ENCODE data around the gene SCAI.

SCAI gene

DNA sequence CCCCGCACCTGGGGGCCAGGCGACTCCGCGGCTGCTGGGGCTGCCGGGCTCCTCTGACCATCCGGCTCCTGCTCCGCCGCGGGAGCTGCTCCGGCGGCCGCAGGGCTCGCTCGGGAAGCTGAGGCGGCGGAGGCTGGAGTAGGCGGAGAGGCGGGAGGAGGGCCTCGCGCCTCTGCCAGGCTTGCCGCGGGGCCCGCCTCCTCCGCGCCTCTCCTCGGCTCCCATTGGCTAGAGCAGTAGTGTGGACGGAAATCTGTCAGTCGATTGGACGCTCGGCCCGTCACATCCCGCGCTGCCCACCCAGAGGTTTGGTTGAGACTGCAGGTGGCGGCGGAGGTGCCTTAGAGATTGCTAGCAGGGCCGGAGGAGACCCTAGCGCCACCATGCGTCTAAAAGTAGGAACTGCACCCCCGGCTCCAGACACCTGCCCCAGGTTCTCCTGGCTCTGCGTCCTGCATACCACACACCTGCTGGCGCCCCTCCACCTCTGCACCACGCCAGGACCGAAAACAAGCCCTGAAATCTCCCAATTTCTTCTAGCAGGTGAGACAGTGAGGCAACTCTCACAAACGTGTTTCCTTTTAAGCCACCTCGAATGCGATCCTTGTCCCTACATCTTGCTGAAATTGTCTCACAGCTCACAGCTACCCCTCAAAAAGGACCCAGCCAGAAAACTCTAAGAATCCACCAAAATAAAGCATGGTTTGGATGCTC, at the start of gene SCAI:
Gene SCAI, minus strand, starts transcription at position 152 of the 714 bp plus-strand sequence. Its CDS starts 91 bp downstream, at position 61.
- Histone ChIP-seq H3K9me3 (ENCODE audit: control insufficient read depth, insufficient read depth, low read depth, low read length) (no peaks in the 10 kb centered on the region), H3K36me3 (ENCODE audit: control insufficient read depth in 2 of 2, insufficient read depth in 1 of 2, low read length in 2 of 2) (peaks cover 0 to 15% of the 10 kb centered on the region in 2 experiments; a peak in 2 of 3 replicates), H3K4me3 (ENCODE audit: low read depth, low read length) (peak within 1 kb of the TSS; percentile 45), H3K4me1 (ENCODE audit: control insufficient read depth, insufficient read depth, low read length) (no peaks in the 10 kb centered on the region), H3K27ac (ENCODE audit: extremely low read depth, low read depth, low read length) (no peak within 1 kb of the TSS)
- ChIA-PET CTCF (interaction anchor here (0.6 to 1.8 kb wide), 30 partner anchors 8 to 562 kb away, joined by 3 to 7 read pairs (median 4); partner anchors contain the start of genes HSPA5 and WDR38), POLR2A (interaction anchor here (0.5 to 1.8 kb wide), 14 partner anchors 18 to 751 kb away, joined by 3 to 12 read pairs (median 4); partner anchors contain the start of genes RABEPK and RPL35)
- TF ChIP-seq, protein P1, sequence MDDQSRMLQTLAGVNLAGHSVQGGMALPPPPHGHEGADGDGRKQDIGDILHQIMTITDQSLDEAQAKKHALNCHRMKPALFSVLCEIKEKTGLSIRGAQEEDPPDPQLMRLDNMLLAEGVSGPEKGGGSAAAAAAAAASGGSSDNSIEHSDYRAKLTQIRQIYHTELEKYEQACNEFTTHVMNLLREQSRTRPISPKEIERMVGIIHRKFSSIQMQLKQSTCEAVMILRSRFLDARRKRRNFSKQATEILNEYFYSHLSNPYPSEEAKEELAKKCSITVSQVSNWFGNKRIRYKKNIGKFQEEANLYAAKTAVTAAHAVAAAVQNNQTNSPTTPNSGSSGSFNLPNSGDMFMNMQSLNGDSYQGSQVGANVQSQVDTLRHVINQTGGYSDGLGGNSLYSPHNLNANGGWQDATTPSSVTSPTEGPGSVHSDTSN (CRISPR knock-in tag; IDR thresholded peaks at IDR 0.05) = peak; percentile 94; the same call in 1 of the 2 replicates
- TF ChIP-seq ZNF629 (tag by site-specific recombination; IDR thresholded peaks at IDR 0.05) (0 out of 2 replicates have a peak, but pooled peaks have one; percentile 51), TSHZ1 (tag by site-specific recombination; IDR thresholded peaks at IDR 0.05; ENCODE audit: borderline replicate concordance) (no peak), ZFHX2 (tag by site-specific recombination; conservative IDR thresholded peaks at IDR 0.05) (peak; percentile 91), ZNF654 (tag by site-specific recombination; IDR thresholded peaks at IDR 0.05; ENCODE audit: low read depth) (peak; percentile 75), ZEB2 (tag by site-specific recombination; IDR thresholded peaks at IDR 0.05) (peak; percentile 96), ZNF335 (tag by site-specific recombination; conservative IDR thresholded peaks at IDR 0.05) (peak; percentile 84), ZNF510 (tag by site-specific recombination; IDR thresholded peaks at IDR 0.05; ENCODE audit: insufficient replicate concordance) (no peak), HOXA7 (CRISPR knock-in tag; IDR thresholded peaks at IDR 0.05; ENCODE audit: borderline replicate concordance) (no peak), ZNF354C (tag by site-specific recombination; IDR thresholded peaks at IDR 0.05; ENCODE audit: borderline replicate concordance, low read depth) (no peak), ZNF350 (tag by site-specific recombination; IDR thresholded peaks at IDR 0.05) (no peak), ZNF701 (tag by site-specific recombination; IDR thresholded peaks at IDR 0.05) (no peak), ZBTB26 (tag by site-specific recombination; optimal IDR thresholded peaks at IDR 0.05) (peak; percentile 58), ZNF311 (tag by site-specific recombination; IDR thresholded peaks at IDR 0.05; ENCODE audit: borderline replicate concordance) (no peak), ZNF658 (tag by site-specific recombination; IDR thresholded peaks at IDR 0.05) (no peak), ZFP3 (tag by site-specific recombination; IDR thresholded peaks at IDR 0.05; ENCODE audit: low read depth) (no peak), ZNF501 (tag by site-specific recombination; IDR thresholded peaks at IDR 0.05) (0 out of 2 replicates have a peak, but pooled peaks have one; percentile 43), ZNF664 (tag by site-specific recombination; IDR thresholded peaks at IDR 0.05) (no peak), ZNF670 (tag by site-specific recombination; IDR thresholded peaks at IDR 0.05; ENCODE audit: low read depth) (no peak)
- TF ChIP-seq, protein P2, sequence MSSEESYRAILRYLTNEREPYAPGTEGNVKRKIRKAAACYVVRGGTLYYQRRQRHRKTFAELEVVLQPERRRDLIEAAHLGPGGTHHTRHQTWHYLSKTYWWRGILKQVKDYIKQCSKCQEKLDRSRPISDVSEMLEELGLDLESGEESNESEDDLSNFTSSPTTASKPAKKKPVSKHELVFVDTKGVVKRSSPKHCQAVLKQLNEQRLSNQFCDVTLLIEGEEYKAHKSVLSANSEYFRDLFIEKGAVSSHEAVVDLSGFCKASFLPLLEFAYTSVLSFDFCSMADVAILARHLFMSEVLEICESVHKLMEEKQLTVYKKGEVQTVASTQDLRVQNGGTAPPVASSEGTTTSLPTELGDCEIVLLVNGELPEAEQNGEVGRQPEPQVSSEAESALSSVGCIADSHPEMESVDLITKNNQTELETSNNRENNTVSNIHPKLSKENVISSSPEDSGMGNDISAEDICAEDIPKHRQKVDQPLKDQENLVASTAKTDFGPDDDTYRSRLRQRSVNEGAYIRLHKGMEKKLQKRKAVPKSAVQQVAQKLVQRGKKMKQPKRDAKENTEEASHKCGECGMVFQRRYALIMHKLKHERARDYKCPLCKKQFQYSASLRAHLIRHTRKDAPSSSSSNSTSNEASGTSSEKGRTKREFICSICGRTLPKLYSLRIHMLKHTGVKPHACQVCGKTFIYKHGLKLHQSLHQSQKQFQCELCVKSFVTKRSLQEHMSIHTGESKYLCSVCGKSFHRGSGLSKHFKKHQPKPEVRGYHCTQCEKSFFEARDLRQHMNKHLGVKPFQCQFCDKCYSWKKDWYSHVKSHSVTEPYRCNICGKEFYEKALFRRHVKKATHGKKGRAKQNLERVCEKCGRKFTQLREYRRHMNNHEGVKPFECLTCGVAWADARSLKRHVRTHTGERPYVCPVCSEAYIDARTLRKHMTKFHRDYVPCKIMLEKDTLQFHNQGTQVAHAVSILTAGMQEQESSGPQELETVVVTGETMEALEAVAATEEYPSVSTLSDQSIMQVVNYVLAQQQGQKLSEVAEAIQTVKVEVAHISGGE (tag by site-specific recombination; conservative IDR thresholded peaks at IDR 0.05; ENCODE audit: low read depth) = 0 out of 2 replicates have a peak, but pooled peaks have one; percentile 9
- TF ChIP-seq, protein P3, sequence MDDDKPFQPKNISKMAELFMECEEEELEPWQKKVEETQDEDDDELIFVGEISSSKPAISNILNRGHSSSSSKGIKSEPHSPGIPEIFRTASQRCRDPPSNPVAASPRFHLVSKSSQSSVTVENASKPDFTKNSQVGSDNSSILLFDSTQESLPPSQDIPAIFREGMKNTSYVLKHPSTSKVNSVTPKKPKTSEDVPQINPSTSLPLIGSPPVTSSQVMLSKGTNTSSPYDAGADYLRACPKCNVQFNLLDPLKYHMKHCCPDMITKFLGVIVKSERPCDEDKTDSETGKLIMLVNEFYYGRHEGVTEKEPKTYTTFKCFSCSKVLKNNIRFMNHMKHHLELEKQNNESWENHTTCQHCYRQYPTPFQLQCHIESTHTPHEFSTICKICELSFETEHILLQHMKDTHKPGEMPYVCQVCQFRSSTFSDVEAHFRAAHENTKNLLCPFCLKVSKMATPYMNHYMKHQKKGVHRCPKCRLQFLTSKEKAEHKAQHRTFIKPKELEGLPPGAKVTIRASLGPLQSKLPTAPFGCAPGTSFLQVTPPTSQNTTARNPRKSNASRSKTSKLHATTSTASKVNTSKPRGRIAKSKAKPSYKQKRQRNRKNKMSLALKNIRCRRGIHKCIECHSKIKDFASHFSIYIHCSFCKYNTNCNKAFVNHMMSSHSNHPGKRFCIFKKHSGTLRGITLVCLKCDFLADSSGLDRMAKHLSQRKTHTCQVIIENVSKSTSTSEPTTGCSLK (tag by site-specific recombination; IDR thresholded peaks at IDR 0.05) = no peak
- TF ChIP-seq, protein P4, sequence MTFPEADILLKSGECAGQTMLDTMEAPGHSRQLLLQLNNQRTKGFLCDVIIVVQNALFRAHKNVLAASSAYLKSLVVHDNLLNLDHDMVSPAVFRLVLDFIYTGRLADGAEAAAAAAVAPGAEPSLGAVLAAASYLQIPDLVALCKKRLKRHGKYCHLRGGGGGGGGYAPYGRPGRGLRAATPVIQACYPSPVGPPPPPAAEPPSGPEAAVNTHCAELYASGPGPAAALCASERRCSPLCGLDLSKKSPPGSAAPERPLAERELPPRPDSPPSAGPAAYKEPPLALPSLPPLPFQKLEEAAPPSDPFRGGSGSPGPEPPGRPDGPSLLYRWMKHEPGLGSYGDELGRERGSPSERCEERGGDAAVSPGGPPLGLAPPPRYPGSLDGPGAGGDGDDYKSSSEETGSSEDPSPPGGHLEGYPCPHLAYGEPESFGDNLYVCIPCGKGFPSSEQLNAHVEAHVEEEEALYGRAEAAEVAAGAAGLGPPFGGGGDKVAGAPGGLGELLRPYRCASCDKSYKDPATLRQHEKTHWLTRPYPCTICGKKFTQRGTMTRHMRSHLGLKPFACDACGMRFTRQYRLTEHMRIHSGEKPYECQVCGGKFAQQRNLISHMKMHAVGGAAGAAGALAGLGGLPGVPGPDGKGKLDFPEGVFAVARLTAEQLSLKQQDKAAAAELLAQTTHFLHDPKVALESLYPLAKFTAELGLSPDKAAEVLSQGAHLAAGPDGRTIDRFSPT (tag by site-specific recombination; IDR thresholded peaks at IDR 0.05) = peak; percentile 99
